WTC11 (cell line): ENCODE results near the gene CORO1A. TPM values are rescaled to one million over a fixed set of nuclear protein-coding genes. Genes with fewer than 3 reads are reported as not detected.

Experiments
- ATAC-seq: fragments of 200-7000 bp; cut with Tn5 transposase; 2 replicates; pipeline ENCODE4 v1.10.0; 2021; ENCODE audit warnings: mild to moderate bottlenecking, moderate library complexity
- CTCF ChIA-PET: fragments of 300-600 bp; sonication (Branson Sonifier 250); formaldehyde crosslinking; loops from one replicate; lab custom pipeline; 2021; ENCODE audit warnings: antibody characterized with exemption; lab: Charles Lee
- POLR2A ChIA-PET: fragments of 350-600 bp; sonication (Branson Sonifier 250); formaldehyde crosslinking; loops from one replicate; lab custom pipeline; 2021; ENCODE audit warnings: antibody characterized with exemption; lab: Charles Lee
- DNase-seq: peaks from one replicate; pipeline ENCODE4 v3.0.0; 2021; ENCODE audit warnings: low spot score
- H3K27ac Mint-ChIP-seq: 2 replicates; pipeline ENCODE4 v1.8.0; 2021; ENCODE audit warnings: mixed read lengths
- H3K27me3 Mint-ChIP-seq: 2 replicates; pipeline ENCODE4 v1.8.0; 2021; ENCODE audit warnings: low read depth, mild to moderate bottlenecking, moderate library complexity, mixed read lengths
- H3K36me3 Mint-ChIP-seq: 2 replicates; pipeline ENCODE4 v1.8.0; 2021; ENCODE audit warnings: mixed read lengths
- H3K4me1 Mint-ChIP-seq: 2 replicates; pipeline ENCODE4 v1.8.0; 2022; ENCODE audit warnings: mixed read lengths
- H3K4me3 Mint-ChIP-seq: 2 replicates; pipeline ENCODE4 v1.8.0; 2021; ENCODE audit warnings: mild to moderate bottlenecking, moderate library complexity, mixed read lengths
- H3K9me3 Mint-ChIP-seq: 2 replicates; pipeline ENCODE4 v1.8.0; 2021; ENCODE audit warnings: mixed read lengths
- AR ChIP-seq: fragments of 250-450 bp; sonication (Bioruptor Pico); IDR thresholded peaks from 2 replicates; pipeline ENCODE4 v1.9.0; 2021; ENCODE audit warnings: mild to moderate bottlenecking
- ATF1 ChIP-seq: sonication (generic); formaldehyde crosslinking; IDR thresholded peaks from 2 replicates; pipeline ENCODE4 v1.8.1; 2023; ENCODE audit warnings: mild to moderate bottlenecking, moderate library complexity, missing genetic modification reagents
- ATF2 ChIP-seq: sonication (generic); formaldehyde crosslinking; IDR thresholded peaks from 2 replicates; pipeline ENCODE4 v1.8.1; 2022; ENCODE audit warnings: low read depth, missing genetic modification reagents, borderline replicate concordance
- ELF4 ChIP-seq: sonication (generic); formaldehyde crosslinking; IDR thresholded peaks from 2 replicates; pipeline ENCODE4 v1.8.1; 2022; ENCODE audit warnings: low read depth, mild to moderate bottlenecking, moderate library complexity, missing genetic modification reagents
- FOXK1 ChIP-seq: sonication (generic); formaldehyde crosslinking; IDR thresholded peaks from 2 replicates; pipeline ENCODE4 v1.8.0; 2022; ENCODE audit warnings: mild to moderate bottlenecking, moderate library complexity, missing genetic modification reagents
- GRHL2 ChIP-seq: fragments of 250-450 bp; sonication (Bioruptor Pico); IDR thresholded peaks from 2 replicates; pipeline ENCODE4 v1.8.0; 2022; ENCODE audit warnings: mild to moderate bottlenecking, moderate library complexity; ENCODE audit not compliant: insufficient replicate concordance, severe bottlenecking
- IRF2 ChIP-seq: sonication (generic); formaldehyde crosslinking; IDR thresholded peaks from 2 replicates; pipeline ENCODE4 v1.8.0; 2022; ENCODE audit warnings: low read depth, missing genetic modification reagents, borderline replicate concordance
- JAZF1 ChIP-seq: fragments of 250-450 bp; sonication (Bioruptor Pico); IDR thresholded peaks from 2 replicates; pipeline ENCODE4 v1.9.0; 2021; ENCODE audit warnings: moderate library complexity, mild to moderate bottlenecking, inconsistent platforms
- NFATC4 ChIP-seq: fragments of 250-450 bp; sonication (Bioruptor Pico); IDR thresholded peaks from 2 replicates; pipeline ENCODE4 v1.9.0; 2021; ENCODE audit warnings: mild to moderate bottlenecking
- NR1H2 ChIP-seq: sonication (generic); formaldehyde crosslinking; IDR thresholded peaks from 2 replicates; pipeline ENCODE4 v1.9.0; 2021; ENCODE audit warnings: mild to moderate bottlenecking, moderate library complexity, missing genetic modification reagents
- SOX15 ChIP-seq: fragments of 250-450 bp; sonication (Bioruptor Pico); IDR thresholded peaks from 2 replicates; pipeline ENCODE4 v1.9.0; 2021; ENCODE audit warnings: mild to moderate bottlenecking
- USF1 ChIP-seq: sonication (generic); formaldehyde crosslinking; IDR thresholded peaks from 2 replicates; pipeline ENCODE4 v1.8.0; 2022; ENCODE audit warnings: mild to moderate bottlenecking, missing genetic modification reagents
- ZNF219 ChIP-seq: sonication (generic); formaldehyde crosslinking; IDR thresholded peaks from 2 replicates; pipeline ENCODE4 v1.8.0; 2023; ENCODE audit warnings: missing genetic modification reagents, mild to moderate bottlenecking, borderline replicate concordance
- total RNA-seq: library from RNA; stranded (reverse); gene quantifications from 3 replicates; pipeline ENCODE4 v1.2.3, GENCODE V29; 2021
- TF ChIP-seq, protein P1 (sequence below): sonication (generic); formaldehyde crosslinking; conservative IDR thresholded peaks from 2 replicates; pipeline ENCODE4 v1.8.1; 2022; ENCODE audit warnings: mild to moderate bottlenecking, missing genetic modification reagents
- TF ChIP-seq, protein P2 (sequence below): fragments of 250-450 bp; sonication (Bioruptor Pico); IDR thresholded peaks from 2 replicates; pipeline ENCODE4 v1.9.0; 2021; ENCODE audit warnings: mild to moderate bottlenecking
- TF ChIP-seq, protein P3 (sequence below): sonication (generic); formaldehyde crosslinking; IDR thresholded peaks from 2 replicates; pipeline ENCODE4 v1.8.1; 2023; ENCODE audit warnings: mild to moderate bottlenecking, missing genetic modification reagents

Gene CORO1A
- total RNA-seq, 1 experiment from 2014 or later = 10.0 TPM

DNA sequence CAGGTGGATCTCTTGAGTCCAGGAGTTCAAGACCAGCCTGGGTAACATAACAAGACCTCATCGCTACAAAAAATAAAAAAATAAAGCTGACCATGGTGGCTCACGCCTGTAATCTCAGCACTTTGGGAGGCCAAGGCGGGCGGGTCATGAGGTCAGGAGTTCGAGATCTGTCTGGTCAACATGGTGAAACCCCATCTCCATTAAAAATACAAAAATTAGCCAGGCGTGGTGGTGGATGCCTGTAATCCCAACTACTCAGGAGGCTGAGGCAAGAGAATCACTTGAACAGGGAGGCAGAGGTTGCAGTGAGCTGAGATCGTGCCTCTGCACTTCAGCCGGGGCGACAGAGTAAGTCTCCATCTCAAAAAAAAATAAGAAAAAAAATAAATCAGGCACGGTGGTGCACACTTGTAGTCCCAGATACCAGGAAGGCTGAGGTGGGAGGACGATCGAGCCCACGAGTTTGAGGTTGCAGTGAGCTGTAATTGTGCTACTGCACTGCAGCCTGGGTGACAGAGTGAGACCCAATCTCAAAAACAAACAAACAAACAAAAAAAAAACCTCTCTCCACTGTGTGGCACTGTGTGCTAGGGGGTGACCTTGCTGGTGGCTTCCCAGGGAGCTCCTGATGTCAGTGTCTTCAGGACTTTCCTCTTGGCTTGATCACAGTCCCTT is 40.6 kb upstream of the CORO1A start (continued):
- TF ChIP-seq AR (CRISPR knock-in tag) = no peak
- no peak for TF ChIP-seq NFATC4 (CRISPR knock-in tag)

DNA sequence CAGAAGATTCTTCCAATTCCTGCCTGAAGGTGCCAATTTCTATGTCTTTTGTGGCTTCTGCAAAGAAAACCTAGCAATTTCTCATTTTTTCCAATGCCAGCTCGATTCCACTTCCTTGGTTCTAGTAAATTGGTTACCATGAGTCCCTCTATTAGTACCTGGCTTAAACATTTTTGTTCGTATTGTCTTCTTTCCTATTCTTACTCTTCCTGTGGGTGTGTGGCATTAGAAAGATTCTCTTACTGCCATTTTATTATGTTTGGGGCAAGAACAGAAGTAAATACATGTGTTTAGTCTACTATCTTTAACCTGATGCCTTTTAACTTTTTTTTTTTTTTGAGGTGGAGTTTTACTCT is 40.1 kb upstream of the CORO1A start:
- POLR2A ChIA-PET = no interaction called here
- CTCF ChIA-PET = interaction anchor here (0.6 to 2.0 kb wide), 14 partner anchors 8 to 551 kb away, joined by 3 to 15 read pairs (median 4); partner anchors contain the start of genes CORO1A and TBX6
- Mint-ChIP-seq H3K36me3 (no peaks in the 10 kb centered on the region), H3K9me3 (peaks cover 4% of the 10 kb centered on the region; the same call in 1 of the 2 replicates), H3K27ac (no peak overlapping the region), H3K27me3 (peaks cover 8% of the 10 kb centered on the region), H3K4me1 (no peaks in the 10 kb centered on the region), H3K4me3 (no peak overlapping the region)
- ATAC-seq (no peak), DNase-seq (no peak)
- no peak for TF ChIP-seq SOX15

- ATAC-seq (no peak), DNase-seq (no peak)
- Mint-ChIP-seq H3K9me3 (peaks cover 10% of the 10 kb centered on the region), H3K4me3 (no peak overlapping the region), H3K27me3 (peaks cover 12% of the 10 kb centered on the region), H3K27ac (no peak overlapping the region), H3K4me1 (no peaks in the 10 kb centered on the region), H3K36me3 (no peaks in the 10 kb centered on the region; the same call in 1 of the 2 replicates)
- CTCF ChIA-PET = no interaction called here
- POLR2A ChIA-PET = no interaction called here
- TF ChIP-seq NR1H2 (CRISPR knock-in tag) (no peak), ZNF219 (CRISPR knock-in tag) (no peak), ELF4 (CRISPR knock-in tag) (no peak), USF1 (CRISPR knock-in tag) (no peak), AR (CRISPR knock-in tag) (no peak)
- TF ChIP-seq, protein P1, sequence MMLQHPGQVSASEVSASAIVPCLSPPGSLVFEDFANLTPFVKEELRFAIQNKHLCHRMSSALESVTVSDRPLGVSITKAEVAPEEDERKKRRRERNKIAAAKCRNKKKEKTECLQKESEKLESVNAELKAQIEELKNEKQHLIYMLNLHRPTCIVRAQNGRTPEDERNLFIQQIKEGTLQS (CRISPR knock-in tag) = no peak
- TF ChIP-seq, protein P2, sequence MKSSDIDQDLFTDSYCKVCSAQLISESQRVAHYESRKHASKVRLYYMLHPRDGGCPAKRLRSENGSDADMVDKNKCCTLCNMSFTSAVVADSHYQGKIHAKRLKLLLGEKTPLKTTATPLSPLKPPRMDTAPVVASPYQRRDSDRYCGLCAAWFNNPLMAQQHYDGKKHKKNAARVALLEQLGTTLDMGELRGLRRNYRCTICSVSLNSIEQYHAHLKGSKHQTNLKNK = no peak
These were observed 39.4 kb upstream of the CORO1A start for GRCh38 chr16:30144017-30144416.

- ChIA-PET POLR2A (no interaction called here), CTCF (no interaction called here)
- ATAC-seq (no peak), DNase-seq (no peak)
- peaks cover 18% of the 10 kb centered on the region for H3K9me3 Mint-ChIP-seq
- no peaks in the 10 kb centered on the region; the same call in 1 of the 2 replicates for H3K36me3 Mint-ChIP-seq
- no peaks in the 10 kb centered on the region for H3K4me1 Mint-ChIP-seq
- H3K4me3 Mint-ChIP-seq = no peak overlapping the region
- TF ChIP-seq IRF2 (no peak), JAZF1 (CRISPR knock-in tag) (no peak), SOX15 (no peak), GRHL2 (CRISPR knock-in tag) (no peak), FOXK1 (CRISPR knock-in tag) (no peak), ATF1 (no peak), ATF2 (CRISPR knock-in tag) (no peak)
- TF ChIP-seq, protein P3, sequence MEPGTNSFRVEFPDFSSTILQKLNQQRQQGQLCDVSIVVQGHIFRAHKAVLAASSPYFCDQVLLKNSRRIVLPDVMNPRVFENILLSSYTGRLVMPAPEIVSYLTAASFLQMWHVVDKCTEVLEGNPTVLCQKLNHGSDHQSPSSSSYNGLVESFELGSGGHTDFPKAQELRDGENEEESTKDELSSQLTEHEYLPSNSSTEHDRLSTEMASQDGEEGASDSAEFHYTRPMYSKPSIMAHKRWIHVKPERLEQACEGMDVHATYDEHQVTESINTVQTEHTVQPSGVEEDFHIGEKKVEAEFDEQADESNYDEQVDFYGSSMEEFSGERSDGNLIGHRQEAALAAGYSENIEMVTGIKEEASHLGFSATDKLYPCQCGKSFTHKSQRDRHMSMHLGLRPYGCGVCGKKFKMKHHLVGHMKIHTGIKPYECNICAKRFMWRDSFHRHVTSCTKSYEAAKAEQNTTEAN = no peak
- peaks cover 18% of the 10 kb centered on the region for H3K27me3 Mint-ChIP-seq
- H3K27ac Mint-ChIP-seq = no peak overlapping the region
These were observed 38.5 kb upstream of the CORO1A start for GRCh38 chr16:30144917-30145316.
